Right ventricle myocardium superior (tissue), 1 donor: Measurements from ENCODE around the gene CAMK4. TPM values are rescaled to one million over a fixed set of nuclear protein-coding genes. Genes with fewer than 3 reads are reported as not detected.
"Not testable (repeated sequence)": the region's sequence is repeated elsewhere in the genome, so short reads cannot be mapped to it uniquely, and the experiment has no call there.

Experiments
- ATAC-seq: fragments of 200-7000 bp; cut with Tn5 transposase; one replicate; pipeline ENCODE4 v1.9.1; 2020; ENCODE audit warnings: mild to moderate bottlenecking; ENCODE audit not compliant: poor library complexity
- DNase-seq: peaks from one replicate; pipeline ENCODE4 v3.0.0-alpha.2; 2020
- intact Hi-C: fragments of 100-400 bp; cut with DNase I; formaldehyde crosslinking; loops from one replicate; pipeline ENCODE4 v1.11.2; 2022
- total RNA-seq: library from RNA; stranded (reverse); fragmentation: NEBNext Ultra II Directional; extraction: Animal tissue kit (Norgen Biotek cat#: 25700); gene quantifications from one replicate; pipeline ENCODE4 v1.2.1, GENCODE V29; 2021
- donor health status: DM: no; HTN: yes; CAD: no; lungs with severe emphysema.

Gene CAMK4
- total RNA-seq, 1 donor from 2014 or later, result 0.16 TPM

GRCh38 chr5:111296570-111296969 is 72.4 kb downstream of the CAMK4 start:
- DNase-seq (no peak), ATAC-seq (no peak)
- intact Hi-C loops, result no loop called here

DNA sequence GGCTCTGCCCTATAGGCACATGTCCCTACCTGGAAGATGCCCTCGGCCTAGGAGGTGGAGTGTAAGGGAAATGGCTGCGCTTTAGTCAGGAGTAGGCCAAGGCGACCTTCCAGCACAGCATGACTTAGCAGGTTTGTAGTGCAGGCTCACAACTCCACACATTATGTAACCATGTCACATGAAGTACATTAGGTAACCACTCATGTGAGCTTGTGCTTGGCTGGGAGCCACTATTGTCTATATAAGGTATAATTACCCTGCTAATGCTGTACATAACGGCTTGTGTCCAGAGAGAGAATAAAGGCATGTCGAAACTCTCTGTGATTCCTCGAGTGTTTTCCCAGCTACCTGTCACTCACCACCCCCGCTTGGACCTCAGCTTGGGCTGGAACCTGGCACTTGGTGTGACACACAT is 74.9 kb downstream of the CAMK4 start:
- DNase-seq, result no peak
- no peak for ATAC-seq
- intact Hi-C loops, result no loop called here

- DNase-seq (no peak), ATAC-seq (no peak)
- intact Hi-C loops, result no loop called here
These were observed 75.7 kb downstream of the CAMK4 start for GRCh38 chr5:111299831-111300432.

GRCh38 chr5:111301264-111301663 is 77.1 kb downstream of the CAMK4 start:
- intact Hi-C loops, result no loop called here
- no peak for ATAC-seq
- no peak for DNase-seq

- ATAC-seq, DNase-seq, intact Hi-C loops: not testable (repeated sequence)
These were observed 77.9 kb downstream of the CAMK4 start for GRCh38 chr5:111302043-111302442.

DNA sequence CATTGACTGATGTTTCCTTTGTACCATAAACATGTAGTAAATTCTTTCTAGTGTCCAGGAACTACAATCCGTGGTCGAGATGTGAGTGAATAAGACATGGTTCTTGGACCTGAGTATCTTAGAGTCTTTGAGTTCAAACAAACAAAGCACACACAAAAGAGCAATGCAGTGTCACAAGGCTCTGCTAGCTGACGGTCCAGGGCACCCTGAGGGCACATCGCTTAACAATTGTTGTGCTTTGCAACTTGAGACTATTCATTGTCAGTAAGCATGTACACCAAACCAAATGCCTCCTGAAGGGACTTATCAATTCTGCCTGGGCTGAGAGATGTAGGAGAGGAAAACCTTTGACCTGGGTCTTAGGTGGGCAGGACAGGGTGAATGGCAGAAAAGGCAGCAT is 84.8 kb downstream of the CAMK4 start:
- intact Hi-C loops, result no loop called here
- no peak for ATAC-seq

GRCh38 chr5:111309384-111309783 is 85.2 kb downstream of the CAMK4 start:
- no peak for DNase-seq
- intact Hi-C loops, result no loop called here
- no peak for ATAC-seq

More for the DNA sequence above, 84.8 kb downstream of the CAMK4 start:
- no peak for DNase-seq

- DNase-seq (no peak), ATAC-seq (no peak)
- intact Hi-C loops, result no loop called here
These were observed 86.8 kb downstream of the CAMK4 start for GRCh38 chr5:111310711-111311620.

DNA sequence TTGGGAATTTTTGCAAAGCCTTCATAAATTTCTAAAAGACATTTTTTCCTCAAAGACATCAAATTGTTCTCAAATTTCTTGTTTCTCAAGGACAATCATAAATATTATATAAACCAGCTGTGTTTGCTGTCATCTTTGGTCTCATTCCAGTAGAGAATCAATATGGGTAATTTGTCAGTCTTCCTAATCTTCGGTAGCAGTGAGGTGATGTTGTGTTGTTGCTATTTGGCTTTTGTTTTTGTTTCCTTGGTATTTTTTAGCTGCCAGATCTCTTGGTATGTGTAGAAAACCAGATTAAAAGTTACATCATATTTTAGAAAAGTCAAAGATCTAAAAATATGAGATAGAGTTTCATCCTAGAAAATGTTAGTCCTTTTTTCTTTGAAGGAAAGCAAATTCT is 87.5 kb downstream of the CAMK4 start:
- intact Hi-C loops, result no loop called here
- ATAC-seq (no peak), DNase-seq (no peak)

DNA sequence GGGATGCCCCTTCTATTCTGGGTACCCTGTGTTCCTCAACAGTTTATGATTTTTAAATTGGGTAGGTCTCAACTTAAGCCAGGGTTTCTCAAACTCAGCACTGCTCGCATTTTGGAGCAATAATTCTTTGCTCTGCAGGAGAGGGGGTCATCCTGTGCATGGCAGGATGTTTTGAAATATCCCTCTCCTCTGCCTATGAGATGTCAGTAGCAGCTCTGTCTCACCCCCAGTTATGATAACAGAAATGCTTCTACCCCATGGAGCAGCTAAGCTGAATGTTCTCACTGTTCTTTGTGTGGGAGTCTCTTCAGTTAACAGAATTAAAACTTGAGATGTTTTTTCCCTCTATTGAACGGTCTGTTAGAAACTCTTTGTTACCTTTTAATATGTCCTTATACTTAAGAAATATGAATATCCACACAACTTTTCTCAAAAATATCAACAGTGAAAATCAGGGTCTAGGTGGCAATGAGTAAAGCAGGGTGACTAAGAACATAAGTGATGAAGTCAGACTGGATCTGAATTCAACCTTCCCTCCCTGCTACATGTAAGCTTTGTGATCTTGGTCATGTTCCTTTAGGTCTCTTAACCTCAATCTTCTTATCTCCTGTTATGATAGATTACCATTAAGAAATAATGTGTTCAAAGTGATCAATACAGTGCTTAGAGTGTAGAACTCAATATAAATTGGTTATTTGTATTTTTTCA is 89.0 kb downstream of the CAMK4 start:
- no peak for ATAC-seq
- intact Hi-C loops, result no loop called here

DNA sequence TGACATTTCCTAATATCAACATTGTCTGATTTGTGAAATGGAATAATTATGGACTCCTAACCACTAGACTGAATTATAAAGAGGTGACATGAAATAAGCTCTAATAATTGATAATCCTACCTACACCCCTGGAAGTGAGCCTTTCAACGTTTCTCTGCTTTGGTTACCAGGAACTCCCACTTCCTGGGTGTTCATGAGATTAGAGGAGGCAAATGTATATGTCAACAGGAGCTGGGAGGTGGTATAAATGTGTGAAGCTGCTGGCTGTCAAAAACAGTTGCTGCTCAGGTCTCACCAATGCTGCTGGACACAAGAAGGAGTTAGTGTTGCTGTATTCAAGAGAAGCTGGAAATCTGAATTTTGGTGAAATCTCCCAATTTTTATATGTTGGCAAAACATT is 96.8 kb downstream of the CAMK4 start:
- DNase-seq (no peak), ATAC-seq (no peak)
- intact Hi-C loops, result no loop called here

More for the DNA sequence above, 89.0 kb downstream of the CAMK4 start:
- no peak for DNase-seq

GRCh38 chr5:111321376-111321775 is 97.2 kb downstream of the CAMK4 start:
- intact Hi-C loops, result no loop called here
- no peak for ATAC-seq
- DNase-seq, result no peak

DNA sequence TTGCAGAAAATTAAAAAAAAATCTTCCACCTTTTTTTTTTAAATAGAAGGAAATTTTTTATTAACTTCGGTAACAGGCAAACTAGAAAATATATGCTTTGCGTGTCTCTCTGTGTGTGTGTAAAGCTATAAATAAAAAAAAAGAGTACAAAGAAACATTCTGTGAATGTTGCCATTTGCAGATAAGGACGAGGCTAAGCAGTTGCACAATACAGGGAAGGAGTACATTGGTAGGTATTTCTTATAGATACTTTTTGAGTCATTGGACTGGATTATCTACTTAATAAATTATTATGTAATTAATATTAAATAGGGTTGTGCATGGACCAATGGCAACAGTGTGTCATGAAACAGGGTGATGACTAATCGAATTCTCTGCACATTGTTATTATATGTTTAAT is 102.4 kb downstream of the CAMK4 start:
- ATAC-seq, result no peak
- intact Hi-C loops, result no loop called here

DNA sequence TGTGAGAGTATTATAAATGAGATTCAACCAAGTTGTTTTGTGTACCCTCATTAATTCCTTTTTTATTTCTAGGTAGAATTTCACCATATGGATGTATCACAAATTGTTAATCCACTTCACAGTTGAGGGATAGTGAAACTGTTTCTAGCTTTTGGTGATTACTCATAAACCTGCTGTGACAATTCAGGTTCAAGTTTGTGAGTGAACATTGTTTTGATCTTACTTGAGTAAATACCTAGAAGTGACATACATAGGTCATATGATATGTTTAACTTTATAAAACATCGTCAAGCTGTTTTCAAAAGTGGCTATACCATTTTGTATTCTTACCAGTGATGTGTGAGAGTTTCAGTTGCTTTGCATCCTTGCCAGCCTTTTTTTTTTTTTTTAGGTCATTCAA is 112.9 kb downstream of the CAMK4 start:
- DNase-seq (no peak), ATAC-seq (no peak)
- intact Hi-C loops, result no loop called here

More for the DNA sequence above, 102.4 kb downstream of the CAMK4 start:
- no peak for DNase-seq

DNA sequence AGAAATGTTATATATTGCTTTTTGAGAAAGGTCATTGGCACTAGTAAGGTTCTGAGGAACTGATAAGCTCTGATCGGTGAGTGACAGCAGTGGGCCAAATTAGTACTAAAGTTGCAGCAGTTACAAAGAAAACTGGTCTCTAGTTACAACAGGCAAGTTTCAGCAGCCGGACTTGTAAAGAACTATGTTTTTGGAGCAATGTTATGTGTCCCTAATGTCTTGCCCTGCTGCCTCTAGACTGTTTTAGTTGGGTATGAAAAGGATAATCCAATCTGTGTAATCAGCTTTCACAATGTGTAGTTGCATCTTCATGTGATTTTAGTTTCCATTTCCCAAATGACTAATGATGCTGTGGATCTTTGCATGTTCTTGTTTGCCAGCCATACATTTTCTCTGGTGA is 113.5 kb downstream of the CAMK4 start:
- no peak for ATAC-seq
- intact Hi-C loops, result no loop called here
- DNase-seq, result no peak

GRCh38 chr5:111345731-111346130 is 121.5 kb downstream of the CAMK4 start:
- intact Hi-C loops, result no loop called here
- ATAC-seq, result no peak
- DNase-seq, result no peak

- ATAC-seq (no peak), DNase-seq (no peak)
- intact Hi-C loops, result no loop called here
These were observed 122.8 kb downstream of the CAMK4 start for GRCh38 chr5:111347021-111347420.

DNA sequence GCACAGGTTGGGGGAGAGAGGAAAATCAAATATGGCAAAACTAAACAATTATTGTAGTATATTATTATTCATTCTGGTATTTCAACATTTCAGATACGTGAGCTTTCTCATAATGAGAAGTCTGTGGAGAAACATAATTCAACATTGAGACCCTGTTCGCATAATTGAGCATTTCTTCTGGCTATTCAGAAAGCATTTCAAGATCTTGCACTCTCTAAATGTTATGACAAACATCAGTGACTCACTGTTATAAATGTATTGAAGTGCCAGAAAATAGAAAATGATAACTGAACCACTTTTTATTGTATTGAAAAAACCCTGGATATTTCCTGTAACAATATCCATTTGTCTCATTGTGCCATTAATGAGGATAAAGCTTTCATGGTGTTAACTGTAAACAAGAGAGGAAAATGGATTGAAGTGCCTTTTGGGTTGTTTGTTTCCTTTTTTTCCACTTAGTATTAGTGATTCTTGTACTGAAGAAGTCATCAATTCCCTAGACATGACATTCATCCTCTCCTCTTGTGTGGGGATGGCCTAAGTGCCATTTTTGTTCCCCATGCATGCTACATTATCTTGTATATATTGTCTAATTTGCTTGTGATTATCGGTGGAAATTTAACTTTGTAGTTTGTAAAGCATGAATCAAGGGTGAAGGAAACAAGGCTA is 124.6 kb downstream of the CAMK4 start:
- intact Hi-C loops, result no loop called here
- ATAC-seq (no peak), DNase-seq (no peak)

DNA sequence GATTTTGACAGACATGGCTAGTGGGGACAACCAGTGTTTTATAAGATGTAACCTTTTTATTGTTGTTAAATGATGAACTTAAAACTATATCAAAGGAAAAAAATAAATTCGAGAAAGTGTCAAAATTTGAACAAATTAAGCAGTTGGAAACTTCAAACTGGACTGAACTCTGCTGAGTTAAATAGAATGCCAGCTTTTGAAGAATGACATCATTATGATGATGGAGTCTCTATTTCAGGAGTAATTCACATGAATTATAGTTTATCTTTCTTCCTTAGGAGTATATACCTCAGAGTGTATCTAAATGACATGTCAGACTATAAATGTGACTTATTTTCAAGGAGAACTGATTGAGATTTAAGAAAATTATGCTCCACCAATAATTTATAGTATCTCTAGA is 125.2 kb downstream of the CAMK4 start:
- ATAC-seq (no peak), DNase-seq (no peak)
- intact Hi-C loops, result no loop called here
